ENCODE results near the gene LLGL2.

DNA sequence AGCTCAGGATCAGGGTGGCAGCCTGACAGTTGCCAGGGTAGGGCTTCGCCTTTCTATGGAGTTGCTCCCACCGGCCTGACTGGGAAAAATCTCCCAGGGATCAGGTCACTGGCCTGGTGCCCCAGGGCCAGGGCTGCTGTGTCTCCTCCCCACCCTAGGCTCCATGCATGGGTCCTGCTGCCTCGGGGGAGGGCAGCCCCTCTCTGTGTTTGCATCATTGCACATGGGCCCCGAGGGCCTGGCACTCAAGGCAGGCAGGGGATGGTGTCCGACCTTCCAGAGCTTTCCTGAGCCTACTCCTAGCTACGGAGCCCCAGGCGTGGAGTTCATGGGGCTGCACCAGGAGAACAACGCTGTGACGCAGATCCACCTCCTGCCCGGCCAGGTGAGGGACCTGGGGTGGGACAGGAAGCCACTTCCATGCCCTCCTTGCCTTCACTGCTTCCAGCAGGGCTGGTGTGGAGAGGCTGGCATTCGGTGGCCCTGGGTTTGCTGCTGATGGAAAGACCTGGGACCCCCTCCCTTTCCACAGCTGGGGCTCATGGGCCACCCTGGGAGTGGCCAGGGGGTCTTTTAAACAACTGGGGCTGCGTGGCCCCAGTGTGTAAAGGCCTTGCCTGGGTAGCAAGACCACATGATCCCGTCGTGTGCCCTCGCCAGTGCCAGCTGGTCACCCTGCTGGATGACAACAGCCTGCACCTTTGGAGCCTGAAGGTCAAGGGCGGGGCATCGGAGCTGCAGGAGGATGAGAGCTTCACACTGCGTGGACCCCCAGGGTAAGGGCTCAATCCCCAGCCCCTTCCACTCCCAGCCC, 32.6 kb downstream of the LLGL2 start:
- TF ChIP-seq CTCF (IDR thresholded peaks at IDR 0.05 in 4 of 5, conservative IDR thresholded peaks at IDR 0.05 in 1 of 5) = no peak
- no peak for TF ChIP-seq POLR2A (IDR thresholded peaks at IDR 0.05)
